H1 (cell line): ENCODE measurements around the gene NAE1.

Experiments
- BACH1 ChIP-seq: IDR thresholded peaks from 2 replicates; pipeline ENCODE4 v1.6.1; 2012; ENCODE audit warnings: low read length, improper control_type of control experiment
- CEBPB ChIP-seq: IDR thresholded peaks from 2 replicates; pipeline ENCODE4 v1.6.1; 2012; ENCODE audit warnings: low read depth, low read length
- CTCF ChIP-seq, 3 experiments: IDR thresholded peaks; 1 replicate in 2 of 3; 2 replicates in 1 of 3; pipeline versions ENCODE4 v1.5.1 to v1.6.1; 2011; ENCODE audit warnings: low read length in 3 of 3, mild to moderate bottlenecking in 3 of 3, inconsistent platforms in 2 of 3, low read depth in 1 of 3, moderate library complexity in 1 of 3; ENCODE audit not compliant: insufficient read depth in 1 of 3; ENCODE audit errors: control extremely low read depth in 1 of 3
- EP300 ChIP-seq, 2 experiments: IDR thresholded peaks; 1 replicate in 1 of 2; 2 replicates in 1 of 2; pipeline ENCODE4 v1.6.1; 2011 to 2012; ENCODE audit warnings: low read depth in 2 of 2, low read length in 2 of 2, mild to moderate bottlenecking in 2 of 2, borderline replicate concordance in 1 of 2, inconsistent platforms in 1 of 2, moderate library complexity in 1 of 2
- EZH2 ChIP-seq: fragments of 200-600 bp; sonication (generic); IDR thresholded peaks from 2 replicates; pipeline ENCODE4 v1.7.1; 2012; ENCODE audit warnings: low read depth, mild to moderate bottlenecking, moderate library complexity, low read length, inconsistent platforms; ENCODE audit not compliant: severe bottlenecking
- JUND ChIP-seq: IDR thresholded peaks from 2 replicates; pipeline ENCODE4 v1.6.1; 2011; ENCODE audit warnings: mild to moderate bottlenecking, improper control_type of control experiment, low read length
- POLR2A ChIP-seq, 2 experiments: IDR thresholded peaks; 1 replicate in 1 of 2; 2 replicates in 1 of 2; pipeline ENCODE4 v1.6.1; 2011; ENCODE audit warnings: low read depth in 2 of 2, low read length in 2 of 2, mild to moderate bottlenecking in 2 of 2; ENCODE audit errors: control extremely low read depth in 1 of 2
- RFX5 ChIP-seq: IDR thresholded peaks from 2 replicates; pipeline ENCODE4 v1.6.1; 2011; ENCODE audit warnings: low read depth, low read length, improper control_type of control experiment, borderline replicate concordance
- SIN3A ChIP-seq, 2 experiments: IDR thresholded peaks in 1 of 2; conservative IDR thresholded peaks in 1 of 2; 2 replicates each; pipeline ENCODE4 v1.6.1; 2011 to 2012; ENCODE audit warnings: low read length in 2 of 2, improper control_type of control experiment in 1 of 2, low read depth in 1 of 2, mild to moderate bottlenecking in 1 of 2
- SP1 ChIP-seq: IDR thresholded peaks from 2 replicates; pipeline ENCODE4 v1.6.1; 2011; ENCODE audit warnings: low read depth, low read length
- TAF1 ChIP-seq: IDR thresholded peaks from 2 replicates; pipeline ENCODE4 v1.6.1; 2011; ENCODE audit warnings: mild to moderate bottlenecking, low read depth, low read length
- USF2 ChIP-seq: IDR thresholded peaks from 2 replicates; pipeline ENCODE4 v1.6.1; 2011; ENCODE audit warnings: low read length, improper control_type of control experiment
- ZNF274 ChIP-seq: IDR thresholded peaks from 2 replicates; pipeline ENCODE4 v1.7.0; 2012; ENCODE audit warnings: low read length, borderline replicate concordance; ENCODE audit errors: extremely low read depth

GRCh38 chr16:66824006-66824405 lies 6.8 kb downstream of the NAE1 start:
- TF ChIP-seq EZH2 (no peak), BACH1 (no peak), RFX5 (no peak), SIN3A (conservative IDR thresholded peaks at IDR 0.05 in 1 of 2, IDR thresholded peaks at IDR 0.05 in 1 of 2; ENCODE audit: low read depth in 1 of 2, low read length in 2 of 2) (no peak), ZNF274 (no peak), POLR2A (IDR thresholded peaks at IDR 0.05; ENCODE audit: control extremely low read depth in 1 of 2, low read depth in 2 of 2, low read length in 2 of 2) (no peak), CTCF (IDR thresholded peaks at IDR 0.05; ENCODE audit: control extremely low read depth in 1 of 3, insufficient read depth in 1 of 3, low read depth in 1 of 3, low read length in 3 of 3) (no peak), TAF1 (no peak), EP300 (IDR thresholded peaks at IDR 0.05; ENCODE audit: borderline replicate concordance in 1 of 2, low read depth in 2 of 2, low read length in 2 of 2) (no peak), CEBPB (no peak), USF2 (no peak), SP1 (no peak), JUND (no peak)
